RWPE2 (cell line): ENCODE data around the gene BAIAP2L1.

Experiments used
- ATAC-seq: fragments of 200-7000 bp; cut with Tn5 transposase; 3 replicates; pipeline ENCODE4 v1.9.1; 2021; ENCODE audit warnings: low read depth
- DNase-seq: peaks from one replicate; pipeline ENCODE4 v3.0.0-alpha.2; 2020; ENCODE audit warnings: low spot score
- H3K27ac ChIP-seq: fragments of 450-650 bp; 2 replicates; pipeline ENCODE4 v1.5.1; 2017; ENCODE audit warnings: mild to moderate bottlenecking; ENCODE audit not compliant: poor library complexity, severe bottlenecking
- H3K27me3 ChIP-seq: fragments of 250-450 bp; sonication (Bioruptor Pico); 2 replicates; pipeline ENCODE4 v1.5.1; 2021; ENCODE audit warnings: mild to moderate bottlenecking, moderate library complexity; ENCODE audit not compliant: insufficient read depth, poor library complexity, severe bottlenecking
- H3K36me3 ChIP-seq: fragments of 250-450 bp; sonication (Bioruptor Pico); 2 replicates; pipeline ENCODE4 v1.5.1; 2020; ENCODE audit warnings: low read depth, mild to moderate bottlenecking, moderate library complexity
- H3K4me1 ChIP-seq: fragments of 250-450 bp; sonication (Bioruptor Pico); 2 replicates; pipeline ENCODE4 v1.5.1; 2021; ENCODE audit warnings: mild to moderate bottlenecking, moderate library complexity; ENCODE audit not compliant: insufficient read depth, poor library complexity, severe bottlenecking
- H3K4me3 ChIP-seq: fragments of 250-450 bp; sonication (Bioruptor Pico); 2 replicates; pipeline ENCODE4 v1.5.1; 2021; ENCODE audit warnings: mild to moderate bottlenecking, moderate library complexity; ENCODE audit not compliant: severe bottlenecking
- H3K9me3 ChIP-seq: fragments of 250-450 bp; sonication (Bioruptor Pico); 2 replicates; pipeline ENCODE4 v1.5.1; 2021; ENCODE audit warnings: mild to moderate bottlenecking, moderate library complexity; ENCODE audit not compliant: severe bottlenecking
- TF ChIP-seq, protein P1 (sequence below): fragments of 450-650 bp; IDR thresholded peaks from one replicate; pipeline ENCODE4 v1.5.1; 2017; ENCODE audit warnings: mild to moderate bottlenecking, moderate library complexity; ENCODE audit not compliant: poor library complexity, severe bottlenecking

BAIAP2L1 gene

DNA sequence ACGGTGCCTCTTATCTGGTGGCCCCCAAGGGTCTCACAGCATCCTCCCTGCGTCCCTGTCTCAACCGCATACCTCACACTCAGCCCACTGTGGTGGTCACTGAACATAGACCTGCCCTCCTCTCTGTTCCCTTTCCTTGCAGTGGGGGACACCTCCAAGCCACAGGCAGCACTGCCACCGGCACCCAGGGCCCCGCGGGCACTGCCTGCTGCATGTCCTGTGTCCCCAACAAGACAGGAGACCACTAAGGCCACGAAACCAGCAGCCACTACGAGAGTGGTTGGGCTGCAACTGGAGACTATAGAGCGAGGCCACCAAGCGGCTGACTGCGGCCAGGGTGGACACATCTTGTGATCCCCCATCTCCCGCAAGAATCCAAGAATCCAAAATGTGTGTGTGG, 104.1 kb downstream of the BAIAP2L1 start:
- TF ChIP-seq, protein P1, sequence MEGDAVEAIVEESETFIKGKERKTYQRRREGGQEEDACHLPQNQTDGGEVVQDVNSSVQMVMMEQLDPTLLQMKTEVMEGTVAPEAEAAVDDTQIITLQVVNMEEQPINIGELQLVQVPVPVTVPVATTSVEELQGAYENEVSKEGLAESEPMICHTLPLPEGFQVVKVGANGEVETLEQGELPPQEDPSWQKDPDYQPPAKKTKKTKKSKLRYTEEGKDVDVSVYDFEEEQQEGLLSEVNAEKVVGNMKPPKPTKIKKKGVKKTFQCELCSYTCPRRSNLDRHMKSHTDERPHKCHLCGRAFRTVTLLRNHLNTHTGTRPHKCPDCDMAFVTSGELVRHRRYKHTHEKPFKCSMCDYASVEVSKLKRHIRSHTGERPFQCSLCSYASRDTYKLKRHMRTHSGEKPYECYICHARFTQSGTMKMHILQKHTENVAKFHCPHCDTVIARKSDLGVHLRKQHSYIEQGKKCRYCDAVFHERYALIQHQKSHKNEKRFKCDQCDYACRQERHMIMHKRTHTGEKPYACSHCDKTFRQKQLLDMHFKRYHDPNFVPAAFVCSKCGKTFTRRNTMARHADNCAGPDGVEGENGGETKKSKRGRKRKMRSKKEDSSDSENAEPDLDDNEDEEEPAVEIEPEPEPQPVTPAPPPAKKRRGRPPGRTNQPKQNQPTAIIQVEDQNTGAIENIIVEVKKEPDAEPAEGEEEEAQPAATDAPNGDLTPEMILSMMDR: no peak
- no peaks in the 10 kb centered on the region for H3K4me1 ChIP-seq
- no peak overlapping the region for H3K4me3 ChIP-seq
- no peaks in the 10 kb centered on the region for H3K9me3 ChIP-seq
- DNase-seq: no peak
- no peaks in the 10 kb centered on the region for H3K27me3 ChIP-seq
- no peak for ATAC-seq
- H3K27ac ChIP-seq: no peak overlapping the region
- peaks cover 73% of the 10 kb centered on the region for H3K36me3 ChIP-seq

DNA sequence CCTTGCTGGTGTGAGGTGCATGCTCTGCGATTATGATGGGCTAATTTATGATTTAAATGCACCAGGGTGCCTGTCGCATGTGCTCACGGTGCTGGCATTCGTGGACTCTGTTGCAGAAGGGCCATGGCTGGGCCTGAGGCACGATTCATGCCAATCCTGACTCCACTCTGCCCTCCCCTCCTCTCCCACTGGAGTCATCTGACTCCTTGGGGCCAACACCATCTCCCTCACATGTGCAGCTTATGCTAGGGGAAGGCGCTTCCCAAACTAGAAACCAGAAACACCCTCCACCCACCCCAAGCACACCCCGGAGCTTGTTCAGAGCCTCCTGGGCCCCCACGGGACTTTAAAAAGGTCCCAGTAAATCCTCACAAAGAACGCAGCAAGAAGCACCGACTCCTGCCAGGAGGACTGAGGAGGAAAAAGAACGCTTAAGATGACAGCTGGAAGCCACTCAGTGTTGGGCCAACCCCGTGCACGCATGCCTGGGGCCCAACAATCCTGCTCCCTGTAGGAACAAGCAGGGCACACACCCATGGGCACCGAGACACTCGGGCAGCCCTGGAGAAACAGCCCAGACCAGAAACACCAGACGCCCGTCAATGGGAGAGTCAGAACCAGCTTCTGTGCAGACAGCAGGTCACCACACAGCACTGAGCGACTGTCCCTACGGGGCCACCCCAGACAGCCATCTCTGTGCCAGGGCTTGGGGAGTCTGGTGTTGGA, 105.3 kb downstream of the BAIAP2L1 start:
- ATAC-seq: no peak
- no peak for DNase-seq
- no peaks in the 10 kb centered on the region for H3K4me1 ChIP-seq
- H3K27ac ChIP-seq: peak overlapping the region; percentile 28
- no peak overlapping the region for H3K4me3 ChIP-seq
- H3K27me3 ChIP-seq: no peaks in the 10 kb centered on the region
- peaks cover 80% of the 10 kb centered on the region for H3K36me3 ChIP-seq
- no peaks in the 10 kb centered on the region for H3K9me3 ChIP-seq
- TF ChIP-seq, protein P1: no peak

DNA sequence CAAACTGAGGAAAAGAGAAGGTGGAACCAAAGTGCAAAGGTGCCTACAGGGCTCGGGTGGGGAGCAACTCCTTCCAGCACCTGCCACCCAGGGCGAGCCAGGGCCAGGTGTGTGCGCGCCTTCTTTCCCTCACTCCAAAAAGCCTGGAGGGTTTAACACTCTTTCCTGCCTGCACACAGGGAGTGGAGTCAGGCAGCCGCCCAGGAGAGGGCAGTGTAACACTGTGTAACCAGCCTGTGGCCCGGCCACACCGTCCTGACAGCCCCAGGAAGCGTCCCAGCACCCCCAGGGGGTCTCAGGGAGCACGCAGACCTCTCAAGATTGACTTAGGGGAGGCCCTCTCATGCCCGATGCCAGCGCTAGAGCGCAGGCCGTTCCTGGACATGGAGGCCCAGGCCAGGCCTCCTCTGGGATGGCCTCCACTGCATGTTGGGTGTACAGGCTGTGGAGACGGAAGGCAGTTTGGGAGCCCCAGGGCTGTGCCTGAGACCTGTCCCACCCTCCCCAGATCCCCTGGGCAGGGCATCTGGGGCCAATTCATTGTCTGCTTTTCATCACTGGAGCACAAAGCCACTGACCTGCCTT, 106.0 kb downstream of the BAIAP2L1 start:
- DNase-seq (peak; percentile 73), ATAC-seq (peak; percentile 83)
- Histone ChIP-seq H3K4me1 (no peaks in the 10 kb centered on the region), H3K9me3 (no peaks in the 10 kb centered on the region), H3K27ac (peak overlapping the region; percentile 28), H3K27me3 (no peaks in the 10 kb centered on the region), H3K4me3 (no peak overlapping the region), H3K36me3 (peaks cover 80% of the 10 kb centered on the region)
- TF ChIP-seq, protein P1: peak; percentile 75

DNA sequence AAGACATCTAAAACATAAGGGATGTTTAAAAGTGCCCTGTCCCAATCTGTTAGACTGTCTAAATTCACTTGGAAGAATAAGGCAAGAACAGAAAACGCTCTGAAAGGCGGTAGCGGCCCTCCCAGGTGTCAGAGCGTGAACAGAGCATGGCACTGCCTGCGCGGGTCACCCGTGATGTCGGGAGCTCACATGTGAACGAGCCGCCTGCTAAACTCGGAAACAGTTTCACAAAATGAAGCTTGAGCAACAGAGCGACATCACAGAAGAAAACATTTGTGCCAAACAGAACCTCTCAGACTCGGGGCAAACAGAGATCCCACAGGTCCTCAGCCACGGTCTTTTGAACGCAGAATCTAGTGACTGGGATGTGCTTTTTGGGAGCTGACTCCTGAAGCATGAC, 106.6 kb downstream of the BAIAP2L1 start:
- H3K36me3 ChIP-seq: peaks cover 82% of the 10 kb centered on the region
- DNase-seq: no peak

More for the DNA sequence above, 106.6 kb downstream of the BAIAP2L1 start:
- Histone ChIP-seq H3K27me3 (no peaks in the 10 kb centered on the region), H3K4me1 (no peaks in the 10 kb centered on the region), H3K27ac (peak overlapping the region; percentile 28), H3K9me3 (no peaks in the 10 kb centered on the region), H3K4me3 (no peak overlapping the region)
- no peak for ATAC-seq
- TF ChIP-seq, protein P1: no peak
